SU-DHL-6 (cell line): ENCODE data around the gene PPP6R3.

Experiments
- EZH2phosphoT487 ChIP-seq: fragments of 200-600 bp; sonication (generic), shearing (Covaris generic); conservative IDR thresholded peaks from 2 replicates; pipeline ENCODE4 v1.6.1; 2018; ENCODE audit warnings: mild to moderate bottlenecking, antibody characterized with exemption, low read length, moderate library complexity, mixed read lengths
- TF ChIP-seq, protein P1 (sequence below): fragments of 200-600 bp; sonication (generic); IDR thresholded peaks from one replicate; pipeline ENCODE4 v1.5.1; 2017; ENCODE audit warnings: antibody characterized with exemption, mild to moderate bottlenecking, low read length, moderate library complexity; ENCODE audit not compliant: insufficient read depth, poor library complexity, severe bottlenecking

DNA sequence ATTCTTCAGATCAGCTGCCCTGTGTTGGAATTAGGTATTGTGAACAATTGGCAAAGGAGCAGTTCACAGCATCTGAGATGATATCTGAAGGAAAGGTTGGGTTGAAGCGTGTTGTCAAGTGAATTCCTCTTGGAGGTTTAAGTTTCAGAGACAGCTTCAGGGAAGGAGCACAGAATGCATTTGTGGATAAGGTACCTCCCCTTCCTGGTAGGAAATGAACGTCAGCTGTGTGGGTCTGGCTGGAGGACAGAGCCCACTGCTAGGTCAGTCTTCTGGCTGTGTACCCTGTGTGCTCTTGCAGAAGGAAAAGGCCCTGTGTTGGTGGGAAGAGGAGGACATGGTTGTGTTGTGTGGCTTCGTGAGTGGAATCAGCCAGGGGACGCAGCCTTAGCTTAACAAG lies 135.7 kb downstream of the PPP6R3 start:
- TF ChIP-seq, protein P1, sequence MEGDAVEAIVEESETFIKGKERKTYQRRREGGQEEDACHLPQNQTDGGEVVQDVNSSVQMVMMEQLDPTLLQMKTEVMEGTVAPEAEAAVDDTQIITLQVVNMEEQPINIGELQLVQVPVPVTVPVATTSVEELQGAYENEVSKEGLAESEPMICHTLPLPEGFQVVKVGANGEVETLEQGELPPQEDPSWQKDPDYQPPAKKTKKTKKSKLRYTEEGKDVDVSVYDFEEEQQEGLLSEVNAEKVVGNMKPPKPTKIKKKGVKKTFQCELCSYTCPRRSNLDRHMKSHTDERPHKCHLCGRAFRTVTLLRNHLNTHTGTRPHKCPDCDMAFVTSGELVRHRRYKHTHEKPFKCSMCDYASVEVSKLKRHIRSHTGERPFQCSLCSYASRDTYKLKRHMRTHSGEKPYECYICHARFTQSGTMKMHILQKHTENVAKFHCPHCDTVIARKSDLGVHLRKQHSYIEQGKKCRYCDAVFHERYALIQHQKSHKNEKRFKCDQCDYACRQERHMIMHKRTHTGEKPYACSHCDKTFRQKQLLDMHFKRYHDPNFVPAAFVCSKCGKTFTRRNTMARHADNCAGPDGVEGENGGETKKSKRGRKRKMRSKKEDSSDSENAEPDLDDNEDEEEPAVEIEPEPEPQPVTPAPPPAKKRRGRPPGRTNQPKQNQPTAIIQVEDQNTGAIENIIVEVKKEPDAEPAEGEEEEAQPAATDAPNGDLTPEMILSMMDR: no peak
- TF ChIP-seq EZH2phosphoT487: no peak
